Adrenal gland (tissue), 12 donors: Measurements from ENCODE around the gene ARHGAP26. TPM values are rescaled to one million over a fixed set of nuclear protein-coding genes. Genes with fewer than 3 reads are reported as not detected.

ENCODE experiments used
- DNase-seq, 7 donors: peaks; one replicate each; pipeline ENCODE4 v3.0.0-alpha.2; 2019 to 2020
- H3K27ac ChIP-seq, 5 donors: fragments of 200-600 bp; sonication (generic) in 4 of 5; 1 replicate in 3 of 5; 2 replicates in 2 of 5; pipeline versions ENCODE4 v1.5.1 to v1.8.0; 2016 to 2020; ENCODE audit warnings: mild to moderate bottlenecking in 1 of 5
- H3K27me3 ChIP-seq: fragments of 200-600 bp; 2 replicates; pipeline ENCODE4 v1.8.0; 2021
- H3K36me3 ChIP-seq, 2 donors: fragments of 200-600 bp; replicated peaks in 1 of 2; 1 replicate in 1 of 2; 2 replicates in 1 of 2; pipeline versions ENCODE4 v1.5.1 to v1.8.0; 2018 to 2022
- H3K4me1 ChIP-seq, 2 donors: fragments of 200-600 bp; replicated peaks in 1 of 2; 1 replicate in 1 of 2; 2 replicates in 1 of 2; pipeline versions ENCODE4 v1.5.1 to v1.8.0; 2018 to 2021
- H3K4me3 ChIP-seq, 4 donors: fragments of 200-600 bp; sonication (generic) in 3 of 4; one replicate each; pipeline ENCODE4 v1.5.1; 2016 to 2018
- H3K9me3 ChIP-seq, 3 donors: fragments of 200-600 bp; sonication (generic) in 1 of 3; replicated peaks in 1 of 3; 1 replicate in 2 of 3; 2 replicates in 1 of 3; pipeline versions ENCODE4 v1.5.1 to v1.8.0; 2016 to 2021
- POLR2A ChIP-seq, 2 donors: fragments of 450-650 bp; IDR thresholded peaks; one replicate each; pipeline ENCODE4 v1.6.1; 2017; ENCODE audit warnings: antibody characterized with exemption in 2 of 2, mild to moderate bottlenecking in 2 of 2, moderate library complexity in 1 of 2
- WGBS, 4 donors: extraction: QIAGEN DNeasy Blood & Tissue Kit in 2 of 4; methylation state at CpG; one replicate each; pipeline versions ENCODE4 v1.1.5 to v1.1.7; 2013 to 2017; 5-methylcytosine and 5-hydroxymethylcytosine counted together
- intact Hi-C, 2 donors: fragments of 100-400 bp; cut with DNase I; formaldehyde crosslinking; loops; one replicate each; pipeline versions ENCODE4 v1.14.1 to v1.15.0; 2022 to 2023
- polyA plus RNA-seq, 3 donors: library from polyadenylated mRNA; stranded (reverse); fragments of 200-250 nt in 2 of 3; fragments of 350-450 nt in 1 of 3; fragmentation: Illumina TruSeq in 1 of 3; extraction: RNeasy Lipid Tissue Mini Kit (QIAGEN cat#74804) in 1 of 3; gene quantifications; one replicate each; pipeline ENCODE4 v1.2.3, GENCODE V29; 2013 to 2014
- total RNA-seq, 9 donors: library from RNA; depleted of rRNA in 4 of 9; stranded (reverse); fragments of >200 nt in 4 of 9; fragments of 120-200 nt in 1 of 9; fragmentation: NEBNext Ultra II Directional in 1 of 9; extraction: Animal tissue kit (Norgen Biotek cat#: 25700) in 1 of 9; gene quantifications; one replicate each; pipeline versions ENCODE4 v1.1.0 to v1.2.4, GENCODE V29; 2013 to 2023
- TF ChIP-seq, protein P1 (sequence below), 6 experiments: fragments of 450-650 bp in 4 of 6; fragments of 200-600 bp in 2 of 6; sonication (generic) in 1 of 6; IDR thresholded peaks; 1 replicate in 5 of 6; 2 replicates in 1 of 6; pipeline versions ENCODE4 v1.5.1 to v1.8.0; 2016 to 2021; ENCODE audit warnings: antibody characterized with exemption in 6 of 6, mild to moderate bottlenecking in 2 of 6, moderate library complexity in 1 of 6
- donor health status: healthy with polysubstance abuse.
- donor health status: Bipolar disorder and iron deficiency.
- donor health status: DM: yes; HTN: yes; CAD: no.
- donor health status: DM: no; HTN: no; CAD: no.
- donor health status: DM: no; HTN: no; CAD: no.
- donor health status: DM: yes; HTN: yes; CAD: no.

ARHGAP26 gene
- total and polyA plus RNA-seq, 12 donors, result 3.0 to 21.7 (median 10.8) TPM

DNA sequence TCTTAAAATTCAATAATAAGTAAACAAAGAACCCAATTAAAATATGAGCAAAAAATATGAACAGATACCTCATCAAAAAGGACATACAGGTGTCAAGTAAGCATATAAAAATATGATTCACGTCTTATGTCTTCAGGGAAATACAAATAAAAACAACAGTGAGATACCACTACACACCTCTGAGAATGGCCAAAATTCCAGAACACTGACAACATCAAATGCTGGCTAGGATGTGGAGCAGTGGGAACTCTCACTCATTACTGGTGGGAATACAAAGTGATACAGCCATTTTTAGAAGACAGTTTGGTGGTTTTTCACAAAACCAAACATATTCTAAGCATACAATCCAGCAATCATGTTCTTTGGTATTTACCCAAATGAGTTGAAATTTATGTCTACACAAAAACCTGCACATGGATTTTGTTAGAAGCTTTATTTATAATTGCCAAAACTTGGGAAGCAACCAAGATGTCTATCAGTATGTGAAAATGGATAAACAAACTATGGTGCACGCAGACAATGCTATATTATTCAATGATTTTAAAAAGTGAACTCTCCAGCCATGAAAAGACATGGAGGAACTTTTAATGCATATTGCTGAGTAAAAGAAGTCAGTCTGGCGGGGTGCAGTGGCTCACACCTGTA is 381.0 kb downstream of the ARHGAP26 start:
- Histone ChIP-seq H3K27me3 (no peaks in the 10 kb centered on the region), H3K4me1 (peaks cover 0 to 41% of the 10 kb centered on the region in 2 donors), H3K36me3 (no peaks in the 10 kb centered on the region), H3K27ac (no peak overlapping the region), H3K4me3 (no peak overlapping the region), H3K9me3 (no peaks in the 10 kb centered on the region)
- 90 to 95% (median 94%) methylated on average over 3 of the region's 3 CpGs for WGBS, 4 donors
- DNase-seq, result no peak
- TF ChIP-seq, protein P1, sequence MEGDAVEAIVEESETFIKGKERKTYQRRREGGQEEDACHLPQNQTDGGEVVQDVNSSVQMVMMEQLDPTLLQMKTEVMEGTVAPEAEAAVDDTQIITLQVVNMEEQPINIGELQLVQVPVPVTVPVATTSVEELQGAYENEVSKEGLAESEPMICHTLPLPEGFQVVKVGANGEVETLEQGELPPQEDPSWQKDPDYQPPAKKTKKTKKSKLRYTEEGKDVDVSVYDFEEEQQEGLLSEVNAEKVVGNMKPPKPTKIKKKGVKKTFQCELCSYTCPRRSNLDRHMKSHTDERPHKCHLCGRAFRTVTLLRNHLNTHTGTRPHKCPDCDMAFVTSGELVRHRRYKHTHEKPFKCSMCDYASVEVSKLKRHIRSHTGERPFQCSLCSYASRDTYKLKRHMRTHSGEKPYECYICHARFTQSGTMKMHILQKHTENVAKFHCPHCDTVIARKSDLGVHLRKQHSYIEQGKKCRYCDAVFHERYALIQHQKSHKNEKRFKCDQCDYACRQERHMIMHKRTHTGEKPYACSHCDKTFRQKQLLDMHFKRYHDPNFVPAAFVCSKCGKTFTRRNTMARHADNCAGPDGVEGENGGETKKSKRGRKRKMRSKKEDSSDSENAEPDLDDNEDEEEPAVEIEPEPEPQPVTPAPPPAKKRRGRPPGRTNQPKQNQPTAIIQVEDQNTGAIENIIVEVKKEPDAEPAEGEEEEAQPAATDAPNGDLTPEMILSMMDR (IDR thresholded peaks at IDR 0.05), result no peak
- TF ChIP-seq POLR2A (IDR thresholded peaks at IDR 0.05), result no peak
- intact Hi-C loops, result no loop called here

DNA sequence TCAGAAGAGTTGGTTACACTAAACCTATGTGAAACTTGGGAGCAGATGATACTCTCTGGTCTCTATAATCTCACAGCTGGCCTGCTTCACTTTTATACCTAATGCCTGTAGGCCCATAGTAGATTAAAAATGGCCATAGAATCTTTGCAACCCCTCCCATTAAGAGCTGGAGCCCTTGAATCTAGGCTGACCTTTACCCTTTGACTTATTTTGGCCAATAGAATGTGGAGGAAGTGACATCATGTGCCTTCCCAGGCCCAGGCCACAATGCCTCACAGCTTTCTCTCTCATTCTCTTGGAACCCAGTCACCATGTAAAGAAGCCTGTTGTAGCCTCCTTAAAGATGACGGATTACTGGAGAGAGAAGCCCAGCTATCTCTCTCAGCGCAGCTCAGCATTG is 382.3 kb downstream of the ARHGAP26 start:
- intact Hi-C loops, result no loop called here
- Histone ChIP-seq H3K36me3 (no peaks in the 10 kb centered on the region), H3K4me1 (peaks cover 0 to 35% of the 10 kb centered on the region in 2 donors), H3K4me3 (no peak overlapping the region), H3K27me3 (no peaks in the 10 kb centered on the region), H3K9me3 (no peaks in the 10 kb centered on the region), H3K27ac (no peak overlapping the region)
- TF ChIP-seq, protein P1 (IDR thresholded peaks at IDR 0.05), result no peak
- TF ChIP-seq POLR2A (IDR thresholded peaks at IDR 0.05), result no peak
- DNase-seq, result no peak
- WGBS, 4 donors, result 95 to 100% (median 97%) methylated on average over 2 of the region's 2 CpGs

GRCh38 chr5:143153332-143154119 is 383.3 kb downstream of the ARHGAP26 start:
- H3K4me3 ChIP-seq, result no peak overlapping the region

More at GRCh38 chr5:143153332-143154119, 383.3 kb downstream of the ARHGAP26 start:
- Histone ChIP-seq H3K9me3 (no peaks in the 10 kb centered on the region), H3K36me3 (no peaks in the 10 kb centered on the region), H3K27me3 (no peaks in the 10 kb centered on the region), H3K27ac (peak overlapping the region in 1 of 5 donors; percentile 73), H3K4me1 (peaks cover 0 to 26% of the 10 kb centered on the region in 2 donors)
- 67 to 75% (median 73%) methylated on average over 7 of the region's 7 CpGs for WGBS, 4 donors
- intact Hi-C loops, result no loop called here
- peak in 5 of 7 donors; percentile 19 to 74 (median 39) for DNase-seq
- TF ChIP-seq POLR2A (IDR thresholded peaks at IDR 0.05), result no peak
- TF ChIP-seq, protein P1 (IDR thresholded peaks at IDR 0.05), result no peak
